ENCODE measurements around the gene BRINP3. TPM values are rescaled to one million over a fixed set of nuclear protein-coding genes. Genes with fewer than 3 reads are reported as not detected.

BRINP3 gene
- total and polyA plus RNA-seq, 9 of the 15 experiments (the other 6 are each of a cell fraction or from before 2014, with no cell fraction given), result 0.09 to 0.75 (median 0.19) TPM; not detected in 1

DNA sequence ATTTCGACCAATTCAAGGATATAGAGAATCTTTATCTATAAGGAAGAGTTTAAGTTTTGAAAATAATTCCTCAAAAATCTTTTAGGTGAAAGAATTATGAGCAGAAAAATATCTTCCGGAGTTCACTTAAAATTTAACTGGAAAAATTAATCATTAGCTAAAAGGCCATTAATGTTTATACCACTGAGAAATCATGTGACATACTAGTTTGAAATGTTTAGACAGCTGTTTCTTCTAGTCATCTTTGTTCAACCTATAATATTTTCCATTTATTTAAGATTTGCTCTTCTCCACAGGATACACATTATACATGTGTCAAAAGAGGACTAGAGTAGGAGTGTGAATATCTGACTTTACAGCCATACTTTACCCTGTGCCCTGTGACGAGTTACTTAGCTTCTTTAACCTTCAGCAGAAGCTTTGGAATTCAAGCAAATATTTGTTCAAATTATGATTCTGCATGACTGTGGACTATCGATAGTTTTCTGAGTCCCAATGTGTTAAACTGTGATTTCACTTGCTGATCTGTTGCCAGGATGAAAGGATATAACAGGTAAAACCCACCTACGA lies 374.8 kb downstream of the BRINP3 start:
- no peak for FAIRE-seq
- POLR2A ChIA-PET, result interaction anchor here (0.6 kb wide), 1 partner anchor 251 kb away, joined by 3 read pairs; no protein-coding TSS in a partner anchor
- Histone ChIP-seq H4K20me1 (replicated peaks; ENCODE audit: control insufficient read depth, insufficient read depth, low read length) (no peaks in the 10 kb centered on the region), H3K36me3 (ENCODE audit: control insufficient read depth, insufficient read depth, low read length) (no peaks in the 10 kb centered on the region), H3K9me3 (replicated peaks; ENCODE audit: control insufficient read depth, insufficient read depth, low read depth, low read length) (no peaks in the 10 kb centered on the region), H3K27me3 (ENCODE audit: control insufficient read depth in 2 of 2, insufficient read depth in 2 of 2, low read length in 2 of 2) (no peaks in the 10 kb centered on the region), H3K9me1 (ENCODE audit: control insufficient read depth, insufficient read depth, low read length) (no peaks in the 10 kb centered on the region), H3K9ac (ENCODE audit: insufficient read depth in 1 of 2, low read depth in 2 of 2, low read length in 2 of 2) (no peak overlapping the region), H3K79me2 (ENCODE audit: control insufficient read depth, insufficient read depth, low read length) (no peaks in the 10 kb centered on the region), H2AFZ (ENCODE audit: low read depth, low read length) (no peak overlapping the region), H3K27ac (ENCODE audit: extremely low read depth, low read depth, low read length) (no peak overlapping the region), H3K4me2 (ENCODE audit: insufficient read depth, low read length) (no peak overlapping the region), H3K4me3 (no peak overlapping the region), H3K4me1 (replicated peaks in 1 of 2; ENCODE audit: control insufficient read depth in 2 of 2, insufficient read depth in 2 of 2, low read length in 2 of 2) (no peaks in the 10 kb centered on the region)
- CTCF ChIA-PET (ENCODE audit: low intra/inter-chr PET ratio), result no interaction called here
- BruUV-seq (replicated peaks), result no TSS peak
- WGBS (ENCODE audit: insufficient coverage, low coverage, missing lambda C conversion rate), result 2% methylated on average over 5 of the region's 5 CpGs
- intact Hi-C loops (cut with micrococcal nuclease) (no loop called here), in situ Hi-C loops (cut with MboI) (no loop called here)
- no peak for TF ChIP-seq RHOXF2B (CRISPR knock-in tag; conservative IDR thresholded peaks at IDR 0.05)
- TF ChIP-seq, protein P1, sequence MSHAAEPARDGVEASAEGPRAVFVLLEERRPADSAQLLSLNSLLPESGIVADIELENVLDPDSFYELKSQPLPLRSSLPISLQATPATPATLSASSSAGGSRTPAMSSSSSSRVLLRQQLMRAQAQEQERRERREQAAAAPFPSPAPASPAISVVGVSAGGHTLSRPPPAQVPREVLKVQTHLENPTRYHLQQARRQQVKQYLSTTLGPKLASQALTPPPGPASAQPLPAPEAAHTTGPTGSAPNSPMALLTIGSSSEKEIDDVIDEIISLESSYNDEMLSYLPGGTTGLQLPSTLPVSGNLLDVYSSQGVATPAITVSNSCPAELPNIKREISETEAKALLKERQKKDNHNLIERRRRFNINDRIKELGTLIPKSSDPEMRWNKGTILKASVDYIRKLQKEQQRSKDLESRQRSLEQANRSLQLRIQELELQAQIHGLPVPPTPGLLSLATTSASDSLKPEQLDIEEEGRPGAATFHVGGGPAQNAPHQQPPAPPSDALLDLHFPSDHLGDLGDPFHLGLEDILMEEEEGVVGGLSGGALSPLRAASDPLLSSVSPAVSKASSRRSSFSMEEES (CRISPR knock-in tag; IDR thresholded peaks at IDR 0.05), result peak; percentile 20; the same call in 1 of the 2 replicates
- no peak for DNase-seq (ENCODE audit: extremely low read depth in 1 of 4, low spot score in 3 of 4)
- ATAC-seq, result no peak

- CTCF ChIA-PET (ENCODE audit: low intra/inter-chr PET ratio), result no interaction called here
- no peak for ATAC-seq
These were observed 375.9 kb downstream of the BRINP3 start for GRCh38 chr1:190101756-190102155.

More at GRCh38 chr1:190101756-190102155, 375.9 kb downstream of the BRINP3 start:
- Histone ChIP-seq H3K4me1 (replicated peaks in 1 of 2; ENCODE audit: control insufficient read depth in 2 of 2, insufficient read depth in 2 of 2, low read length in 2 of 2) (no peaks in the 10 kb centered on the region), H3K9me3 (replicated peaks; ENCODE audit: control insufficient read depth, insufficient read depth, low read depth, low read length) (no peaks in the 10 kb centered on the region), H3K36me3 (ENCODE audit: control insufficient read depth, insufficient read depth, low read length) (no peaks in the 10 kb centered on the region), H3K27me3 (ENCODE audit: control insufficient read depth in 2 of 2, insufficient read depth in 2 of 2, low read length in 2 of 2) (no peaks in the 10 kb centered on the region), H4K20me1 (replicated peaks; ENCODE audit: control insufficient read depth, insufficient read depth, low read length) (no peaks in the 10 kb centered on the region), H3K4me3 (no peak overlapping the region), H3K9me1 (ENCODE audit: control insufficient read depth, insufficient read depth, low read length) (no peaks in the 10 kb centered on the region), H3K4me2 (ENCODE audit: insufficient read depth, low read length) (no peak overlapping the region), H2AFZ (ENCODE audit: low read depth, low read length) (no peak overlapping the region), H3K9ac (ENCODE audit: insufficient read depth in 1 of 2, low read depth in 2 of 2, low read length in 2 of 2) (no peak overlapping the region), H3K27ac (ENCODE audit: extremely low read depth, low read depth, low read length) (no peak overlapping the region), H3K79me2 (ENCODE audit: control insufficient read depth, insufficient read depth, low read length) (no peaks in the 10 kb centered on the region)
- FAIRE-seq (no peak), DNase-seq (ENCODE audit: extremely low read depth in 1 of 4, low spot score in 3 of 4) (no peak)
- POLR2A ChIA-PET, result no interaction called here
- no TSS peak for BruUV-seq (replicated peaks)
- intact Hi-C loops (cut with micrococcal nuclease) (no loop called here), in situ Hi-C loops (cut with MboI) (no loop called here)
- no peak for TF ChIP-seq MCM7 (IDR thresholded peaks at IDR 0.05)
- no peak for TF ChIP-seq TRIM28 (IDR thresholded peaks at IDR 0.05)
- TF ChIP-seq, protein P2, sequence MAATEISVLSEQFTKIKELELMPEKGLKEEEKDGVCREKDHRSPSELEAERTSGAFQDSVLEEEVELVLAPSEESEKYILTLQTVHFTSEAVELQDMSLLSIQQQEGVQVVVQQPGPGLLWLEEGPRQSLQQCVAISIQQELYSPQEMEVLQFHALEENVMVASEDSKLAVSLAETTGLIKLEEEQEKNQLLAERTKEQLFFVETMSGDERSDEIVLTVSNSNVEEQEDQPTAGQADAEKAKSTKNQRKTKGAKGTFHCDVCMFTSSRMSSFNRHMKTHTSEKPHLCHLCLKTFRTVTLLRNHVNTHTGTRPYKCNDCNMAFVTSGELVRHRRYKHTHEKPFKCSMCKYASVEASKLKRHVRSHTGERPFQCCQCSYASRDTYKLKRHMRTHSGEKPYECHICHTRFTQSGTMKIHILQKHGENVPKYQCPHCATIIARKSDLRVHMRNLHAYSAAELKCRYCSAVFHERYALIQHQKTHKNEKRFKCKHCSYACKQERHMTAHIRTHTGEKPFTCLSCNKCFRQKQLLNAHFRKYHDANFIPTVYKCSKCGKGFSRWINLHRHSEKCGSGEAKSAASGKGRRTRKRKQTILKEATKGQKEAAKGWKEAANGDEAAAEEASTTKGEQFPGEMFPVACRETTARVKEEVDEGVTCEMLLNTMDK (IDR thresholded peaks at IDR 0.05; ENCODE audit: borderline replicate concordance, insufficient read depth, low read depth, low read length, poor library complexity, severe bottlenecking), result no peak
- TF ChIP-seq KLF1 (tag; IDR thresholded peaks at IDR 0.05), result no peak
- 6% methylated on average over 3 of the region's 3 CpGs for WGBS (ENCODE audit: insufficient coverage, low coverage, missing lambda C conversion rate)
